Psoas muscle (tissue), 8 donors: ENCODE data around the gene PRLR. TPM values are rescaled to one million over a fixed set of nuclear protein-coding genes. Genes with fewer than 3 reads are reported as not detected.

Source experiments
- ATAC-seq, 4 donors: fragments of 200-7000 bp; cut with Tn5 transposase; one replicate each; pipeline ENCODE4 v1.9.1; 2020; ENCODE audit warnings: moderate library complexity in 3 of 4, mild to moderate bottlenecking in 2 of 4
- DNase-seq, 2 donors: peaks; one replicate each; pipeline ENCODE4 v3.0.0-alpha.2; 2020
- H3K27ac ChIP-seq: fragments of 200-600 bp; one replicate; pipeline ENCODE4 v1.8.0; 2022
- H3K27me3 ChIP-seq, 3 donors: fragments of 200-600 bp in 1 of 3; one replicate each; pipeline versions ENCODE4 v1.6.1 to v1.8.0; 2013 to 2022; ENCODE audit warnings: low read length in 2 of 3, mild to moderate bottlenecking in 2 of 3, moderate library complexity in 1 of 3; ENCODE audit not compliant: insufficient read depth in 3 of 3
- H3K36me3 ChIP-seq, 2 donors: fragments of 200-600 bp in 1 of 2; one replicate each; pipeline versions ENCODE4 v1.6.1 to v1.8.0; 2013 to 2022; ENCODE audit warnings: low read depth in 1 of 2, mild to moderate bottlenecking in 1 of 2, moderate library complexity in 1 of 2; ENCODE audit not compliant: insufficient read depth in 1 of 2
- H3K4me1 ChIP-seq: fragments of 200-600 bp; one replicate; pipeline ENCODE4 v1.8.0; 2022
- H3K4me3 ChIP-seq: fragments of 200-600 bp; one replicate; pipeline ENCODE4 v1.8.0; 2022; ENCODE audit warnings: mild to moderate bottlenecking
- H3K9me3 ChIP-seq: fragments of 200-600 bp; one replicate; pipeline ENCODE4 v1.8.0; 2022
- CTCF ChIP-seq: fragments of 200-600 bp; IDR thresholded peaks from one replicate; pipeline ENCODE4 v1.8.0; 2022; ENCODE audit warnings: antibody characterized with exemption
- WGBS, 3 donors: extraction: QIAGEN DNeasy Blood & Tissue Kit; methylation state at CpG; one replicate each; pipeline versions ENCODE4 v1.1.6 to v1.1.7; 2013; 5-methylcytosine and 5-hydroxymethylcytosine counted together
- intact Hi-C, 2 donors: fragments of 100-400 bp; cut with DNase I; formaldehyde crosslinking; loops; one replicate each; pipeline versions ENCODE4 v1.11.0 to v1.14.2; 2022
- polyA plus RNA-seq, 3 donors: library from polyadenylated mRNA; stranded (reverse); fragments of 200-250 nt; gene quantifications; one replicate each; pipeline ENCODE4 v1.2.3, GENCODE V29; 2013
- total RNA-seq, 4 donors: library from RNA; stranded (reverse); fragmentation: NEBNext Ultra II Directional in 2 of 4; extraction: Animal tissue kit (Norgen Biotek cat#: 25700) in 2 of 4; gene quantifications; one replicate each; pipeline versions ENCODE4 v1.2.1 to v1.2.4, GENCODE V29; 2021 to 2023
- donor health status: healthy with polysubstance abuse.
- donor health status: DM: no; HTN: no; CAD: no; lungs with moderate emphysema.
- donor health status: Bipolar disorder and iron deficiency.
- donor health status: healthy.
- donor health status: DM: yes; HTN: yes; CAD: no.
- donor health status: DM: no; HTN: no; CAD: no.
- donor health status: DM: no; HTN: no; CAD: no.
- donor health status: DM: yes; HTN: yes; CAD: no.

Gene PRLR
- total and polyA plus RNA-seq, 7 donors = 0.03 to 0.32 (median 0.09) TPM

- Histone ChIP-seq H3K36me3 (no peaks in the 10 kb centered on the region), H3K27me3 (no peaks in the 10 kb centered on the region), H3K9me3 (no peaks in the 10 kb centered on the region), H3K27ac (no peak overlapping the region), H3K4me3 (no peak overlapping the region), H3K4me1 (no peaks in the 10 kb centered on the region)
- no peak for TF ChIP-seq CTCF
- ATAC-seq (no peak), DNase-seq (no peak)
- WGBS, 3 donors = 31 to 44% (median 35%) methylated on average over 3 of the region's 3 CpGs
- intact Hi-C loops = no loop called here
Observed at GRCh38 chr5:35058374-35058788, 171.9 kb downstream of the PRLR start.

GRCh38 chr5:35056686-35057085, 173.6 kb downstream of the PRLR start:
- no peaks in the 10 kb centered on the region for H3K9me3 ChIP-seq
- H3K4me1 ChIP-seq = no peaks in the 10 kb centered on the region
- H3K4me3 ChIP-seq = no peak overlapping the region
- intact Hi-C loops = no loop called here
- WGBS, 3 donors = 24 to 51% (median 29%) methylated on average over 2 of the region's 2 CpGs
- no peak for DNase-seq
- H3K36me3 ChIP-seq = no peaks in the 10 kb centered on the region
- no peak overlapping the region for H3K27ac ChIP-seq
- H3K27me3 ChIP-seq = no peaks in the 10 kb centered on the region
- ATAC-seq = no peak
- TF ChIP-seq CTCF = no peak

DNA sequence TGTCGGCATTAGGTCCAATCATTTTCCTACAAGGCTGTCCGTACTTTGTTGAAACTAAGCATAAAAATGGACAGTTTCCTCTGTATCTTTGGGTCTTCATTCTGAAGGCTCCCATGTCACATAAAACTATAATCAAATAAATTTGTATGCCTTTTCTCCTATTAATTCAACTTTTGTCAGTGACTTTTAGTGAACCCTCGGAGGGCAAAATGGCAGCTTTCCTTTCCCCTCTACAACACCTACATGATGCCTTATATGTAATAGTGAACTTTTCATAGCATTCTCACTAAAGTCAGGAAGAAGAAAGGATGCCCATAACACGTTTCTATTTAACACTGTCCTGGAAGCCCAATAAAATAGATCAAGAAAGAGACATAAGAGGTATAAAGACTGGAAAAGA, 177.4 kb downstream of the PRLR start:
- ATAC-seq (no peak), DNase-seq (no peak)
- intact Hi-C loops = no loop called here
- H3K36me3 ChIP-seq = no peaks in the 10 kb centered on the region
- no peak overlapping the region for H3K27ac ChIP-seq
- TF ChIP-seq CTCF = no peak
- no peak overlapping the region for H3K4me3 ChIP-seq
- H3K27me3 ChIP-seq = no peaks in the 10 kb centered on the region
- no peaks in the 10 kb centered on the region for H3K9me3 ChIP-seq
- no peaks in the 10 kb centered on the region for H3K4me1 ChIP-seq
- 85% methylated on average over 4 of the region's 4 CpGs for WGBS, 3 donors

GRCh38 chr5:35050541-35051126, 179.7 kb downstream of the PRLR start:
- H3K4me3 ChIP-seq = no peak overlapping the region
- H3K9me3 ChIP-seq = no peaks in the 10 kb centered on the region
- TF ChIP-seq CTCF = no peak
- DNase-seq = no peak
- intact Hi-C loops = no loop called here
- no peaks in the 10 kb centered on the region for H3K27me3 ChIP-seq
- no peaks in the 10 kb centered on the region for H3K4me1 ChIP-seq
- WGBS, 3 donors = 76 to 83% (median 82%) methylated on average over 3 of the region's 3 CpGs
- no peak for ATAC-seq
- no peaks in the 10 kb centered on the region for H3K36me3 ChIP-seq
- H3K27ac ChIP-seq = no peak overlapping the region

DNA sequence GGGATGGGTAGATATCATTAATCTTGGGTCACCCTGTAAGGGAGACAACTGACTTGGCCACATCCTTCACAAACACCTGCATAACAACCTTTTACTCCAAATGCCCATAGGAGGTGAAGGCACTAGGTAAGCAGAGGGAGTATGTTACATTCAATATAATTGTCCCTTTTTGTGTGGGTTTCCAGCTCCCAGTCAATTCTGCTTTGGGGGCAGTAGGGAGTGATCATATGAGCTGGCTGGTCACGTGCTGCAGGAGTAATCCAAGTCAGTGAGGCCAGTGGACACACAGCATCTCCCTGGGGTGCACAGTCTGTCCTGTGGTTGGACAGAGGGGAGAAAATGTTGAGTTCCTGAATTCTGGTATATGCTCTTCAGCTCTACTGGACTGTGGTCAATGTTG, 181.4 kb downstream of the PRLR start:
- DNase-seq (no peak), ATAC-seq (no peak)
- Histone ChIP-seq H3K36me3 (no peaks in the 10 kb centered on the region), H3K27ac (no peak overlapping the region), H3K27me3 (no peaks in the 10 kb centered on the region), H3K4me3 (no peak overlapping the region), H3K9me3 (no peaks in the 10 kb centered on the region), H3K4me1 (no peaks in the 10 kb centered on the region)
- intact Hi-C loops = no loop called here
- WGBS, 3 donors = 51 to 55% (median 52%) methylated on average over 1 of the region's 1 CpG
- TF ChIP-seq CTCF = no peak
